ENCODE data around the gene MYLK4. TPM values are rescaled to one million over a fixed set of nuclear protein-coding genes. Genes with fewer than 3 reads are reported as not detected.

Gene MYLK4
- total and polyA plus RNA-seq, 4 experiments from 2014 or later, result 0.04 to 0.42 (median 0.31) TPM

Other genes with a start within 250 kb of the MYLK4 start
- gene WRNIP1, start 14.5 kb upstream of the MYLK4 start, total RNA-seq, result 10 to 100 TPM; 41.1 to 42.7 TPM
- 10 to 100 TPM; 27.3 to 54.1 TPM for gene WRNIP1, start 14.5 kb upstream of the MYLK4 start, polyA plus RNA-seq
- 10 to 100 TPM; 56.7 to 58.0 TPM for gene SERPINB1, start 90.9 kb upstream of the MYLK4 start, total RNA-seq
- 100 to 1,000 TPM; 126 to 159 TPM for gene SERPINB1, start 90.9 kb upstream of the MYLK4 start, polyA plus RNA-seq
- 10 to 100 TPM; 83.2 to 88.5 TPM for gene SERPINB9, start 152.4 kb upstream of the MYLK4 start, total RNA-seq
- gene SERPINB9, start 152.4 kb upstream of the MYLK4 start, polyA plus RNA-seq, result 10 to 100 TPM; 20.4 to 41.0 TPM
- gene SERPINB6, start 220.6 kb upstream of the MYLK4 start, total RNA-seq, result 10 to 100 TPM; 41.2 to 41.9 TPM
- gene SERPINB6, start 220.6 kb upstream of the MYLK4 start, polyA plus RNA-seq, result 10 to 100 TPM; 47.1 to 58.0 TPM
- gene NQO2, start 249.0 kb upstream of the MYLK4 start, total RNA-seq, result 10 to 100 TPM; 34.2 to 36.6 TPM
- gene NQO2, start 249.0 kb upstream of the MYLK4 start, polyA plus RNA-seq, result 10 to 100 TPM; 49.1 to 53.1 TPM